22Rv1 (cell line): ENCODE data around the gene DPCD.

ENCODE experiments used
- CTCF ChIP-seq: fragments of 450-650 bp; IDR thresholded peaks from 2 replicates; pipeline ENCODE4 v1.5.1; 2017; ENCODE audit warnings: mild to moderate bottlenecking
- ZFX ChIP-seq: fragments of 450-650 bp; IDR thresholded peaks from 2 replicates; pipeline ENCODE4 v1.6.1; 2017; ENCODE audit warnings: antibody characterized with exemption, borderline replicate concordance

GRCh38 chr10:101611096-101611905 is 23.2 kb downstream of the DPCD start:
- TF ChIP-seq CTCF, result no peak
- no peak for TF ChIP-seq ZFX
